HAP-1 (cell line): ENCODE data around the gene GXYLT2.

ENCODE experiments used
- DNase-seq, 2 experiments: peaks; one replicate each; pipeline ENCODE4 v3.0.0-alpha.2; 2016 to 2020; ENCODE audit warnings: low spot score in 2 of 2
- H3K27me3 ChIP-seq: fragments of 250-450 bp; sonication (Bioruptor Pico); 2 replicates; pipeline ENCODE4 v1.5.1; 2020; ENCODE audit warnings: low read depth, mild to moderate bottlenecking, moderate library complexity
- H3K36me3 ChIP-seq: fragments of 250-450 bp; sonication (Bioruptor Pico); replicated peaks from 2 replicates; pipeline ENCODE4 v1.5.1; 2020; ENCODE audit warnings: mild to moderate bottlenecking
- H3K4me1 ChIP-seq: fragments of 250-450 bp; sonication (Bioruptor Pico); 2 replicates; pipeline ENCODE4 v1.5.1; 2020; ENCODE audit warnings: mild to moderate bottlenecking
- H3K4me3 ChIP-seq: fragments of 250-450 bp; sonication (Bioruptor Pico); 2 replicates; pipeline ENCODE4 v1.5.1; 2020; ENCODE audit warnings: mild to moderate bottlenecking, moderate library complexity
- H3K9me3 ChIP-seq: fragments of 250-450 bp; sonication (Bioruptor Pico); 2 replicates; pipeline ENCODE4 v1.5.1; 2020; ENCODE audit warnings: mild to moderate bottlenecking, moderate library complexity
- in situ Hi-C: fragments of 300-500 bp; cut with MboI; formaldehyde crosslinking; loops from 3 replicates; pipeline ENCODE4 v1.14.3; 2020; ENCODE audit warnings: low sequenced_read_pairs, inconsistent platforms, mixed read lengths

The GXYLT2 gene

DNA sequence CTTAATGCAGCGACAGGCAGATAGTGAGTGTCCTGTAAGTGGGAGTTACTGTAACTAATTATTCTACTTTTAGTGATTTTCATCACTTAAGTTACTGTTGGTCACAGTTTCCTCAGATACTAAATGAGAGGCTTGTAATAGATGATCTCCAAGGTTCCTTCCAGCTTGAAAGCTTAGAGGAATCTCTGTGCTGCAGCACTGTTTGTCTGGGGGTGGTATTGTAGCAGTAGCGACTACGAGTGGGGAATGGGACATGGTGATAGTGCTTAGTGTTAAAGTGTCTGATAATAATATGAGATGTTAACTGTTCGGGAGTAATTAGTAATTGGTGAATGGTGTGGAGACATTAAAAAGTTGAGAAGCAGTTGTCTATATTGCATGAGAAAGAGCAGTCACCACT is 121.2 kb downstream of the GXYLT2 start:
- H3K36me3 ChIP-seq = peaks cover 31% of the 10 kb centered on the region
- DNase-seq = no peak
- in situ Hi-C loops = no loop called here
- no peaks in the 10 kb centered on the region for H3K9me3 ChIP-seq
- no peaks in the 10 kb centered on the region for H3K27me3 ChIP-seq
- H3K4me1 ChIP-seq = 0 out of 2 replicates have a peak, but pooled peaks cover 2% of the 10 kb centered on the region
- H3K4me3 ChIP-seq = no peak overlapping the region

DNA sequence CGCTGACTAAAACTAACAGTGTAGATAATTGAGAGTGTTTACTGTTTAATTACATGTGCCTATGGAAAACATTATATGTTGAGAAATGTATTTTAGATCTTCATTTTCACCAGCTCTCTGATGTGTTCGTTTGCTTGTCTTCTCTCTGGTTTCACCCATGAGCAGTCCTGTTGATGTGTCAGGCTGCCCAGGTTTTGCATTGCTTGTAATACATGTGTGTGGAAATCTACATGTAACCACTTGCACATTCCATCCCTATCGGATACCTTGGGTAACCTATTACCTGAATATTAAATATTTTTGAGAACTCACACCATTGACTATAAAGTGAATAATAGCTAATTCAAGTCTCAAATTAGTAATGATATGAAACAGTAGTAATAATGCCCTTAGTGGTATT is 121.9 kb downstream of the GXYLT2 start:
- H3K9me3 ChIP-seq = no peaks in the 10 kb centered on the region
- in situ Hi-C loops = no loop called here
- H3K4me3 ChIP-seq = no peak overlapping the region
- H3K27me3 ChIP-seq = no peaks in the 10 kb centered on the region
- H3K36me3 ChIP-seq = peaks cover 27% of the 10 kb centered on the region
- no peak for DNase-seq
- H3K4me1 ChIP-seq = 0 out of 2 replicates have a peak, but pooled peaks cover 2% of the 10 kb centered on the region

DNA sequence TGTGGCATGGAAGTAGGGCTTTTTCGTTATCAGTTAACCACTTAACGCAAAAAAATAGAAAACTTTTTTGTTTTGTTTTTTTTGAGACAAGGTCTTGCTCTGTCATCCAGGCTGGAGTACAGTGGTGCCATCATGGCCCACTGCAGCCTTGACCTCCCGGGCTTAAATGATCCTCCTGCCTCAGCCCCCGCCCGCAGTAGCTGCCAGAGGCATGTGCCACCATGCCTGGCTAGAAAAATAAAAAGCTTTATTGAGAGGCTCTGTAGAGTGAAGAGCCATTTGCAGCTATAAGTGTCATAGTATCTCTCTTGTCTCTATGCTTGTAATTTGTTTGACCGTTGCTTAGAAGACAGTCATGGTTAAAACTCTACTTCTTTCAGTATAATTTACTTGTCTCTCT is 122.3 kb downstream of the GXYLT2 start:
- no peak for DNase-seq
- H3K36me3 ChIP-seq = peaks cover 30% of the 10 kb centered on the region
- no peaks in the 10 kb centered on the region for H3K9me3 ChIP-seq
- no peaks in the 10 kb centered on the region for H3K27me3 ChIP-seq
- in situ Hi-C loops = no loop called here
- H3K4me3 ChIP-seq = no peak overlapping the region
- 0 out of 2 replicates have a peak, but pooled peaks cover 2% of the 10 kb centered on the region for H3K4me1 ChIP-seq

DNA sequence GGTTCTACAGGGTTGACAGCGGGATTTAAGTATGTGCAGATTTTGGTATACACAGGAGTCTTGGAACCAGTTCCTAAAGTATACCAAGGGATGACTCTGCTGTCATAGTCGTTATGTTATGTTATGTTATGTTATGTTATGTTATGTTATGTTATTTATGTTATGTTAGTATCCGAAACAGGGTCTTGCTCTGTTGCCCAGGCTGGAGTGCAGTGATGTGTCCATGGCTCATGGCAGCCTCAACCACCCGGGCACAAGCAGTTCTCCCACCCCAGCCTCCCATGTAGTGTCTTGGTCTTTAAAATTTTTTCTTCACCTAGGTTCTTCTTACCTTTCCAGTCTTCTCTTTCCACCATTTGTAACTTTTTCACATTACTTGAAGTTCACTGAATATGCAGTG is 130.5 kb downstream of the GXYLT2 start:
- in situ Hi-C loops = no loop called here
- Histone ChIP-seq H3K4me3 (no peak overlapping the region), H3K36me3 (peaks cover 9% of the 10 kb centered on the region), H3K9me3 (no peaks in the 10 kb centered on the region), H3K4me1 (peaks cover 5% of the 10 kb centered on the region; the same call in 1 of the 2 replicates), H3K27me3 (no peaks in the 10 kb centered on the region)
- DNase-seq = no peak

DNA sequence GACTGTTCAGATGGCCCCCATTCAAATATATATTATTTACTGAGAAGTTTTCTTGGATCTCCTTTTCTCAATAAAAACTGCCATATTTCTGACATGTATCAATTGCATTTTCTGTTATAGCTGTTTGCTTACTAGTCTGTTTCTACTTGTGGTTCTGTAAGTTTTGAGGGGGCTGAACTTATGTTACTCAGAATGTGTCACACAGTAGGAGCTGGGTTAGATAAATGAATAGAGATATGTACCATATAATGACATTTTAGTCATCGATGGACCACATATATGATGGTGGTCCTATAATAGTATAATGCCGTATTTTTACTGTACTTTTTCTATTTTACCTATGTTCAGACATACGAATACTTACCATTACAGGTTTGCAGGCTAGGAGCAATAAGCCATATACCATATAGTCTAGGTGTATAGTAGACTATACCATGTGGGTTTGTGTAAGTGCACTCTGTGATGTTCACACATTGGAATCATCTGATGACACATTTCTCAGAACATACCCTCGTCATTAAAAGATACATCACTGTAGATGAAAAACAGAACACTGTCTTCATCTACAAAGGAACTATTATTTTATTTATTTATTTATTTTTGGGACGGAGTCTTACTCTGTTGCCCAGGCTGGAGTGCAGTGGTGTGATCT is 131.1 kb downstream of the GXYLT2 start:
- Histone ChIP-seq H3K27me3 (no peaks in the 10 kb centered on the region), H3K4me1 (peaks cover 5% of the 10 kb centered on the region; the same call in 1 of the 2 replicates), H3K4me3 (no peak overlapping the region), H3K36me3 (peaks cover 9% of the 10 kb centered on the region), H3K9me3 (no peaks in the 10 kb centered on the region)
- no peak for DNase-seq
- in situ Hi-C loops = no loop called here

DNA sequence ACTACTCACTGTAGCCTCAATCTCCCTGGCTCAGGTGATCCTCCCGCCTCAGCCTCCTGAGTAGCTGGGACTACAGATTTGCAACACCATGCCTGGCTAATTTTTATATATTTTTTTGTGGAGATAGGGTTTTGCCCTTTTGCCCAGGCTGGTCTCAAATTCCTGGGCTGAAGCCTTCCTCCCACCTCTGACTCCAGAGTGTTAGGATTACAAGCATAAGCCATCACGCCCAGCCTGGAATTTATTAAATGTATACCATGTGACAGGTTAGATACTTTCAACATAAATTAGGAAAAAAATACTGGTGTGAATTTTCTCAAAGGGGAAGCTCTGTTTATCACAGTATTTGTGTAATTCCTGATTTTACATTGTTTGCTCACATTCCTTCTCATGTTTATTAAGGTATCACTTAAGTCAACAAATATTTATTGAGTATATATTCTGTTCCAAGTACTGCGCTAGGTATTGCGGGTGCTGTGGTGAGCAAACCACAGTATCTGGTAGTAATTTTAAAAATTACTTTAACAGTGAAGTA is 133.5 kb downstream of the GXYLT2 start:
- no peak overlapping the region for H3K4me3 ChIP-seq
- DNase-seq = no peak
- in situ Hi-C loops = no loop called here
- peaks cover 5% of the 10 kb centered on the region for H3K4me1 ChIP-seq
- no peaks in the 10 kb centered on the region for H3K27me3 ChIP-seq
- H3K9me3 ChIP-seq = no peaks in the 10 kb centered on the region
- peaks cover 6% of the 10 kb centered on the region for H3K36me3 ChIP-seq

DNA sequence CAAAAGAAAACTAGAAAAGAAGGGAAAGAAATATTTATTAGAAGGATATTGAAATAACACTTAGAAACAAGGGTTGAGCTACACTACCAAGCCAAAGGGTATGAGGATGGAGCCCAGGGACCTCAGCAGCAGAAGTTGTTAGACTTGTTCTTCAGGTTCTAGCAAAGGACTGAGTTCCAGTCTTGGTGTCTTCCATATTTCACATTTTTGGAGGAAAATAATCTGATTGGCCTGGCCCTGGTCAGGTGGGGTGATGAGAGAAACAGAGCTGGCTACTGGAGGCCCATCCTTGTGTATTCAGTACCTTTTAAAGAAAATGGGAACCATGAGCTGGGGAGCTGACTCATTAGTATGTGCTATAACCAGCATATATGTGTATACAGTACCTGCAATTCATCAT is 137.0 kb downstream of the GXYLT2 start:
- no peaks in the 10 kb centered on the region for H3K9me3 ChIP-seq
- no peaks in the 10 kb centered on the region; the same call in none of the 2 replicates for H3K36me3 ChIP-seq
- no peak for DNase-seq
- in situ Hi-C loops = no loop called here
- H3K27me3 ChIP-seq = no peaks in the 10 kb centered on the region
- peaks cover 7% of the 10 kb centered on the region for H3K4me1 ChIP-seq
- no peak overlapping the region for H3K4me3 ChIP-seq

DNA sequence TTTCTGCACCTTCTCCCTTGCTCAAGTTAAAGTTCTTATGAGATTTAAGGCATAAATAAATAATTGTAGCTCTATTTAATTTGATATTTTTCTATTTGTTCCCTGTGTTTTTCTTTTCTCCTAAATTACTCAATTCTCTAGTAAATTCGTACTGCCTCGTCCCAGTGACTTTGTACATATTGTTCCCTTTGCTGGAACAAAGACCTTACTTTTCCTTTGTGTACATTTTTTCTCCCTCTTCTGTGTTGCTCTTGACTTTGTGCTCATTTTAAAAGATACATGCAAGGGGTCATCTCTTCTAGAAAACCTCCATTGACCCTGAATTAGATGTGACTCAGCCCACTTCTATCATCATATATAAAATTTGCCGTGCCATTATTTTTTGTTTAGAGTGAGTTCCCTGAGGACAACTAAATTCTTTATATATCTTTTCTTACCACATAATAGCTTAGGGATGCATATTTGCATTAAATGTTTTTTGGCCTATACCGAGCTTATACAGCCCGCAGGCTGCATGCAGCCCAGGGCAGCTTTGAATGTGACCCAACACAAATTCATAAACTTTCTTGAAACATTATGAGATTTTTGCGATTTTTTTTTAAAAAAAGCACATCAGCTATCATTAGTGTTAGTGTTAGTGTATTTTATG is 138.4 kb downstream of the GXYLT2 start:
- no peaks in the 10 kb centered on the region; the same call in none of the 2 replicates for H3K36me3 ChIP-seq
- H3K9me3 ChIP-seq = no peaks in the 10 kb centered on the region
- H3K4me3 ChIP-seq = no peak overlapping the region
- in situ Hi-C loops = no loop called here
- no peaks in the 10 kb centered on the region for H3K27me3 ChIP-seq
- DNase-seq = no peak
- peaks cover 7% of the 10 kb centered on the region for H3K4me1 ChIP-seq
